OCI-LY1 (cell line): ENCODE results near the gene TAAR9.

Experiments
- H2AFZ ChIP-seq: fragments of 200-600 bp; sonication (generic), shearing (Covaris generic); 2 replicates; pipeline ENCODE4 v1.6.0; 2014; ENCODE audit warnings: antibody characterized with exemption, mild to moderate bottlenecking, low read length
- H3F3A ChIP-seq: fragments of 200-600 bp; sonication (generic), shearing (Covaris generic); 2 replicates; pipeline ENCODE4 v1.6.0; 2014; ENCODE audit warnings: mild to moderate bottlenecking, antibody characterized with exemption, low read length, moderate library complexity; ENCODE audit not compliant: insufficient read depth
- H3K27ac ChIP-seq: fragments of 200-600 bp; sonication (generic); 2 replicates; pipeline ENCODE4 v1.5.1; 2014; ENCODE audit warnings: low read length, mixed run types, mild to moderate bottlenecking, low read depth; ENCODE audit not compliant: poor library complexity, severe bottlenecking
- H3K27me3 ChIP-seq: fragments of 200-600 bp; sonication (generic); 2 replicates; pipeline ENCODE4 v1.6.0; 2014; ENCODE audit warnings: antibody characterized with exemption, mild to moderate bottlenecking, low read length, moderate library complexity; ENCODE audit not compliant: insufficient read depth
- H3K36me3 ChIP-seq: fragments of 200-600 bp; sonication (generic); 2 replicates; pipeline ENCODE4 v1.6.1; 2014; ENCODE audit warnings: mild to moderate bottlenecking, antibody characterized with exemption, low read length, moderate library complexity, mixed read lengths; ENCODE audit not compliant: insufficient read depth
- H3K4me1 ChIP-seq: fragments of 200-600 bp; sonication (generic); 2 replicates; pipeline ENCODE4 v1.5.1; 2014; ENCODE audit warnings: mild to moderate bottlenecking, low read length, moderate library complexity; ENCODE audit not compliant: insufficient read depth, severe bottlenecking
- H3K4me2 ChIP-seq: fragments of 200-600 bp; sonication (generic), shearing (Covaris generic); 2 replicates; pipeline ENCODE4 v1.6.1; 2014; ENCODE audit warnings: low read length
- H3K4me3 ChIP-seq: fragments of 200-600 bp; sonication (generic); 2 replicates; pipeline ENCODE4 v1.5.1; 2014; ENCODE audit warnings: low read length, low read depth, mild to moderate bottlenecking, mixed read lengths; ENCODE audit not compliant: poor library complexity, severe bottlenecking
- H3K79me2 ChIP-seq: fragments of 200-600 bp; shearing (Covaris generic); 2 replicates; pipeline ENCODE4 v1.6.1; 2016; ENCODE audit warnings: mixed run types, low read length, mixed read lengths; ENCODE audit not compliant: insufficient read depth
- H3K9ac ChIP-seq: fragments of 200-600 bp; sonication (generic), shearing (Covaris generic); 2 replicates; pipeline ENCODE4 v1.6.1; 2014; ENCODE audit warnings: mild to moderate bottlenecking, low read length, mixed read lengths
- H3K9me2 ChIP-seq: fragments of 200-600 bp; sonication (generic), shearing (Covaris generic); 2 replicates; pipeline ENCODE4 v1.6.1; 2014; ENCODE audit warnings: low read depth, mild to moderate bottlenecking, low read length, mixed read lengths
- H3K9me3 ChIP-seq: fragments of 200-600 bp; shearing (Covaris generic); 2 replicates; pipeline ENCODE4 v1.6.1; 2014; ENCODE audit warnings: low read length, mixed read lengths
- H4K20me1 ChIP-seq: fragments of 200-600 bp; sonication (generic), shearing (Covaris generic); 2 replicates; pipeline ENCODE4 v1.6.0; 2016; ENCODE audit warnings: mild to moderate bottlenecking, low read length; ENCODE audit not compliant: insufficient read depth
- EZH2 ChIP-seq: fragments of 200-600 bp; sonication (generic), shearing (Covaris generic); IDR thresholded peaks from 2 replicates; pipeline ENCODE4 v1.8.0; 2017; ENCODE audit warnings: borderline replicate concordance, mixed run types, mild to moderate bottlenecking, antibody characterized with exemption, low read length, moderate library complexity, mixed read lengths
- TF ChIP-seq, protein P1 (sequence below): fragments of 200-600 bp; sonication (generic), shearing (Covaris generic); IDR thresholded peaks from 2 replicates; pipeline ENCODE4 v1.5.1; 2017; ENCODE audit warnings: mild to moderate bottlenecking, antibody characterized with exemption, low read length, moderate library complexity, mixed read lengths

The TAAR9 gene

DNA sequence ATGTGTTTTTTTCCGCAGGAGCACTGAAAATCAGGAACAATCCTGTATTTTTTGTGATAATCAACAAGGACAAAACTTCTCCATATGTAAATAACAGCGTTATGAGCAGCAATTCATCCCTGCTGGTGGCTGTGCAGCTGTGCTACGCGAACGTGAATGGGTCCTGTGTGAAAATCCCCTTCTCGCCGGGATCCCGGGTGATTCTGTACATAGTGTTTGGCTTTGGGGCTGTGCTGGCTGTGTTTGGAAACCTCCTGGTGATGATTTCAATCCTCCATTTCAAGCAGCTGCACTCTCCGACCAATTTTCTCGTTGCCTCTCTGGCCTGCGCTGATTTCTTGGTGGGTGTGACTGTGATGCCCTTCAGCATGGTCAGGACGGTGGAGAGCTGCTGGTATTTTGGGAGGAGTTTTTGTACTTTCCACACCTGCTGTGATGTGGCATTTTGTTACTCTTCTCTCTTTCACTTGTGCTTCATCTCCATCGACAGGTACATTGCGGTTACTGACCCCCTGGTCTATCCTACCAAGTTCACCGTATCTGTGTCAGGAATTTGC lies 32.2 kb downstream of the TAAR9 start, which contains the start of gene TAAR6:
TAAR6 (plus strand) TSS at position 102 of the 557 bp plus-strand sequence; CDS start at position 102, 0 bp downstream.
- H3K4me1 ChIP-seq: no peaks in the 10 kb centered on the region
- H3K9me2 ChIP-seq: no peaks in the 10 kb centered on the region
- H3K36me3 ChIP-seq: no peaks in the 10 kb centered on the region
- no peak within 1 kb of the TSS for H3K4me2 ChIP-seq
- H3K9ac ChIP-seq: no peak within 1 kb of the TSS
- H3K4me3 ChIP-seq: no peak within 1 kb of the TSS
- no peaks in the 10 kb centered on the region for H3K9me3 ChIP-seq
- no peak for TF ChIP-seq EZH2
- TF ChIP-seq, protein P1, sequence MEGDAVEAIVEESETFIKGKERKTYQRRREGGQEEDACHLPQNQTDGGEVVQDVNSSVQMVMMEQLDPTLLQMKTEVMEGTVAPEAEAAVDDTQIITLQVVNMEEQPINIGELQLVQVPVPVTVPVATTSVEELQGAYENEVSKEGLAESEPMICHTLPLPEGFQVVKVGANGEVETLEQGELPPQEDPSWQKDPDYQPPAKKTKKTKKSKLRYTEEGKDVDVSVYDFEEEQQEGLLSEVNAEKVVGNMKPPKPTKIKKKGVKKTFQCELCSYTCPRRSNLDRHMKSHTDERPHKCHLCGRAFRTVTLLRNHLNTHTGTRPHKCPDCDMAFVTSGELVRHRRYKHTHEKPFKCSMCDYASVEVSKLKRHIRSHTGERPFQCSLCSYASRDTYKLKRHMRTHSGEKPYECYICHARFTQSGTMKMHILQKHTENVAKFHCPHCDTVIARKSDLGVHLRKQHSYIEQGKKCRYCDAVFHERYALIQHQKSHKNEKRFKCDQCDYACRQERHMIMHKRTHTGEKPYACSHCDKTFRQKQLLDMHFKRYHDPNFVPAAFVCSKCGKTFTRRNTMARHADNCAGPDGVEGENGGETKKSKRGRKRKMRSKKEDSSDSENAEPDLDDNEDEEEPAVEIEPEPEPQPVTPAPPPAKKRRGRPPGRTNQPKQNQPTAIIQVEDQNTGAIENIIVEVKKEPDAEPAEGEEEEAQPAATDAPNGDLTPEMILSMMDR: no peak
- no peaks in the 10 kb centered on the region for H3K27me3 ChIP-seq
- no peak within 1 kb of the TSS for H3K27ac ChIP-seq
- H3F3A ChIP-seq: no peaks in the 10 kb centered on the region
- H3K79me2 ChIP-seq: no peaks in the 10 kb centered on the region
- no peaks in the 10 kb centered on the region for H4K20me1 ChIP-seq
- no peak within 1 kb of the TSS for H2AFZ ChIP-seq

DNA sequence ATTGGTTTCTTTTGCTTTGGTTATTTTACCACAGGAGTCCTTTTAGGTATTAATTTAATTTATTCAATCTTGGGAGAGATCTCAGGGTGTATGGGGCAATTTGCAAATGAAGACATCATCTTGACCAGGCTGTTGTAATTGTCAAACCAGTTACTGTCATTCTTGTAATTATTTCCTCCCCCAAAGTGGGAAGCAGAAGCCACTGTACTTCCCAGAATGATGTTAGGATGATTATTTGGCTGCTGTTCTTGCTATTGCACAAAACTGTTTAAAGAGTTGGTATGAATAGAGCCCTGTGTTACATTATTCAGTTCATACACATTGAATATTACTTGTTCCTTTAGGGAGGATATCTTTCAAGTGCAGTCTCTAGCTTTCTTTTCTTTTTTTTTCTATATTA lies 33.7 kb downstream of the TAAR9 start:
- Histone ChIP-seq H3K36me3 (no peaks in the 10 kb centered on the region), H3K9ac (no peak overlapping the region), H3K4me2 (no peak overlapping the region), H3K9me2 (no peaks in the 10 kb centered on the region), H3K79me2 (no peaks in the 10 kb centered on the region), H4K20me1 (no peaks in the 10 kb centered on the region), H3K27ac (no peak overlapping the region), H3K4me1 (no peaks in the 10 kb centered on the region), H2AFZ (no peak overlapping the region), H3K27me3 (no peaks in the 10 kb centered on the region), H3K9me3 (no peaks in the 10 kb centered on the region), H3K4me3 (no peak overlapping the region), H3F3A (no peaks in the 10 kb centered on the region)
- TF ChIP-seq EZH2: no peak
- TF ChIP-seq, protein P1: no peak

DNA sequence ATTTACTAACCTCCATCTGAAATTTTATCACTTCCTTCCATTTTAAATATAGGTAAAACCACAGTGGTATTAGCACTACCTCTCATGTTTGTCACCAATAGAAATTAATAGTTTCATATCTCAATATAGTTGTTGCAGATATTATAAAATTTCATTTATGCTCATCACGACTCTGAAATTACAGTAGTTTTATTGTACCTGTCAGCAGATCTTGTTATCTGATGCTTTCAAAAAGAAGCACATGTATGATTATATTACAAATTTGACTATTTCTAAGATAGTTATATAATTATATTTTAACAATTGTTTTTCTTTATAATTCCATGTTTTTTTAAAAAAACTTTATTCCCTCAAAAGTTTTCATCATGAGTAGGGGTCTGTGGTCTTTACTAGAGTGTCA lies 46.6 kb downstream of the TAAR9 start:
- no peaks in the 10 kb centered on the region for H3K79me2 ChIP-seq
- no peaks in the 10 kb centered on the region for H4K20me1 ChIP-seq
- H3F3A ChIP-seq: no peaks in the 10 kb centered on the region
- H3K9ac ChIP-seq: no peak overlapping the region
- H3K36me3 ChIP-seq: no peaks in the 10 kb centered on the region
- TF ChIP-seq, protein P1: no peak
- no peak for TF ChIP-seq EZH2
- H2AFZ ChIP-seq: no peak overlapping the region
- H3K9me2 ChIP-seq: no peaks in the 10 kb centered on the region
- H3K4me1 ChIP-seq: no peaks in the 10 kb centered on the region
- H3K27me3 ChIP-seq: no peaks in the 10 kb centered on the region
- no peak overlapping the region for H3K4me2 ChIP-seq
- no peak overlapping the region for H3K27ac ChIP-seq
- H3K9me3 ChIP-seq: no peaks in the 10 kb centered on the region
- H3K4me3 ChIP-seq: no peak overlapping the region
